ENCODE measurements around the gene GPR82.
"Not testable (repeated sequence)": the region's sequence is repeated elsewhere in the genome, so short reads cannot be mapped to it uniquely, and the experiment has no call there.

The GPR82 gene

DNA sequence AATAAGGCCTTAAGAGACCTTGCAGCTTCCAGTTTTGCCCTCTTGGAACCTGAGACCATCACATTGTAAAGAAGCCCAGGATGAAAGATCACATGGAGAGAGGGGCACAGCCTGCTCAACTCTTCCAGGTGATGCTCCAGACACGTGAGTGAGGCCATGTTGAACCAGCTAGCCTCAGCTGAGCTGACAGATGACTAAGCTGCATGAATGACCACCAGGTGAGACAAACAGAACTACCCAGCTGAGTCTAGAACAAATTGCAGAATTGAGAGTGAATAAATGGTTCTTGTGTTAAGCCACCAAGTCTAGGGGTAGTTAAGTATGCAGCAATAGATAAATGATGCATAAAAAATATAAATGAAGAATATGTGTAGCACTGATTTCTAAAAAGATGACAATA lies 16.8 kb upstream of the GPR82 start:
- Mint-ChIP-seq H3K4me3 (no peak overlapping the region), H3K27me3 (no peaks in the 10 kb centered on the region), H3K4me1 (peaks cover 54% of the 10 kb centered on the region), H3K36me3 (no peaks in the 10 kb centered on the region), H3K9me3 (no peaks in the 10 kb centered on the region), H3K27ac (peak overlapping the region; percentile 75)
- ATAC-seq, result peak; percentile 63

DNA sequence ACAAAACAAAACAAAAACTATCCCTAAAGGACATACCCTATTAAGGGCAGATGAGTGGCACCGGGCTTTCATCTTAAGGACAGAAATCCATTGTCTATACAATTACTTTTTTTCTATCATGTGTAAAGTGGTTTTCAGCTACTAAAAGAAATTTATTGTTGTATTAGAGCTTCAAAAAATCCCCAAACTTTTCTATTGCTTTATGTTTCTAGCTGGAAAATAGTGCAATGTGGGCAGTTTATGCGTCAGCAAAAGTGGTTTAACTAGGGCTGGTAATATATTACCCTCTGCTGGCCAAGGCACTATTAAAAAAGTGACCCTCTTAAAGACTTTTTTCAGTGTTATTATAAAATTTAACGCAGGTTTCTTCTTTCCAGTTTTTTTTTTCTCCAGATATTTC lies 15.5 kb upstream of the GPR82 start:
- Mint-ChIP-seq H3K4me1 (peaks cover 51% of the 10 kb centered on the region), H3K27me3 (no peaks in the 10 kb centered on the region), H3K9me3 (no peaks in the 10 kb centered on the region), H3K4me3 (no peak overlapping the region), H3K27ac (no peak overlapping the region), H3K36me3 (peaks cover 3% of the 10 kb centered on the region)
- no peak for ATAC-seq

DNA sequence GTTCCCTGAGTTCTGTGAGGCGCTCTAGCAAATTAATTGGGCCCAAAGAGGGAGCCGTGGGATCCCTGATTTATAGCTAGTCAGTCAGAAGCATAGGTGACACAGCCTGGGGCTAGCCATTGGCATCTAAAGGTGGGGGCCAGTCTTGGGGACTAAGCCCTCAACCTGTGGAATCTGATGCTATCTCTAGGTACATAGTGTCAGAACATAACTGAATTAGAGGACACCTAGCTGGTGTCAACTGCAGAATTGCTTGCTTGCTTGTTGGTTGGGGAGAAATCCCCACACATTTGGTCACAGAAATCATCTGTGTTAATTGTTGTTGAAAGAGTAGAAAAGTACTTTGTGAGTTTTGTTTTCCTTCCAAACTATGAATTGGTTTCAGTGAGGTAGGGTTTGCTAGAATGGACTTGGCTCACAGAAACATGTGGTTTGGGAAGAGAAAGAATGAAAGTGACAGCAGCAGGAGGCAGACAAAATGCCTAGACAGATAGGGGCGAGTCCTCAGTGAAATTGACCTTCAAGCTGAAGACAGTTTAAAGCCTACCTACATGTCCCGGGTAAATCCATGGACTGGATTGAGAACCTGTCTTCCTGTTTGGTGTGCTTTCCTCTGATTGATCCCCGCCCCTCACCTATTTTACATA lies 12.8 kb upstream of the GPR82 start:
- Mint-ChIP-seq H3K27ac (no peak overlapping the region), H3K9me3 (no peaks in the 10 kb centered on the region), H3K27me3 (no peaks in the 10 kb centered on the region), H3K36me3 (peaks cover 11% of the 10 kb centered on the region), H3K4me1 (peaks cover 37% of the 10 kb centered on the region), H3K4me3 (no peak overlapping the region)
- no peak for ATAC-seq

DNA sequence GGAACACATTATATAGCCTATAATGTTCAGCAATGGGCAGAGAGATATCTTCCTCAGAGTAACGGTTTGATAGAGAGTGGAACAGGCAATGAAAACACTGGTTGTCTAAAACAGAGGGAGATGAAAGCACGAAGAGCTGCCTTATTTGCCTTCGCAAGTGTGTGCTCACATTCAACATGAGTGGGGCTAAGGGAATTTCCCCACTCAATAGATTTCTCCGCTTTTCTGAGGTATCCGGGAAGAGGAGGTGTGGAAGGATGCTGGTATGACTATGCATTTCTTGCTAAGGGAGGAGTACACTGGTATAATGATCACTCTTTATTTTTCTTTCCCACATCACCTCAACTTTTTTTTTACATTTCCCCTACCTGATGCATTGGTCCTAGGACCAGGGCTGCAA lies 7.8 kb upstream of the GPR82 start:
- H3K27ac Mint-ChIP-seq, result no peak overlapping the region

DNA sequence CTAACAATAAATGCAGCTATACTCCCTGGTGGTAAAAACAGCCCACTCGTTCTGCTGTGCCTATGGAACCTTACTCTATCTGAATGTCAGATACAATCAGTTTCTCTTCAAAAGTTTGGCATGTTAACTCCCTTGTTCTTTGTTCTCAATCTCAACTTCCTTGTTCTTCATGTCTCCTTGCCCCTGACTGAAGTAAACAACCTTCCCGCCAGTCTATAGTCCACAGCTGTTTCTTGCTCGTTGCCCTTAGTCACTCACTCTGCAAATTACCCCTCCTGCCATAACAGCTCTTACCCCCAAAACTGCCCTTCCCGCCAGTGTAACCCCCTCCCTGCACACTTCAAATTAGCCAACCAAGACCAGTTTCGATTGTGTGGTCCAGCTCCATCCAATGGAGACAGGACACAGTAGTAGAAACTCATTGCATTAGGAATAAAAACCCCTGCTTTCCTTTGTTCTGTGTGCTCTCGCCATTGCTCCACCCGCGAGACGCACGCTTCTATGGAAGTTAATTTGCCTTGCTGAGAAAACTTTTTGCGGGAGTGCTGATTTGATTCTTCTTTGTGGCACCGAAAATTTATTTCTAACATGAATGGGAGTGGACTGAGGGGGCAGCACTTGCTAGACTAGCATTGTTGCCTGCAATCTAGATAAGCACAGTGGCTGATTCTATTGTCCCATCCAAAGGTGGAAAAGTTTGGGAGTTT lies 7.1 kb upstream of the GPR82 start:
- no peak for ATAC-seq

More for the DNA sequence above, 7.8 kb upstream of the GPR82 start:
- Mint-ChIP-seq H3K4me1 (peaks cover 31% of the 10 kb centered on the region), H3K36me3 (peaks cover 11% of the 10 kb centered on the region), H3K9me3 (no peaks in the 10 kb centered on the region), H3K27me3 (no peaks in the 10 kb centered on the region), H3K4me3 (no peak overlapping the region)
- no peak for ATAC-seq

DNA sequence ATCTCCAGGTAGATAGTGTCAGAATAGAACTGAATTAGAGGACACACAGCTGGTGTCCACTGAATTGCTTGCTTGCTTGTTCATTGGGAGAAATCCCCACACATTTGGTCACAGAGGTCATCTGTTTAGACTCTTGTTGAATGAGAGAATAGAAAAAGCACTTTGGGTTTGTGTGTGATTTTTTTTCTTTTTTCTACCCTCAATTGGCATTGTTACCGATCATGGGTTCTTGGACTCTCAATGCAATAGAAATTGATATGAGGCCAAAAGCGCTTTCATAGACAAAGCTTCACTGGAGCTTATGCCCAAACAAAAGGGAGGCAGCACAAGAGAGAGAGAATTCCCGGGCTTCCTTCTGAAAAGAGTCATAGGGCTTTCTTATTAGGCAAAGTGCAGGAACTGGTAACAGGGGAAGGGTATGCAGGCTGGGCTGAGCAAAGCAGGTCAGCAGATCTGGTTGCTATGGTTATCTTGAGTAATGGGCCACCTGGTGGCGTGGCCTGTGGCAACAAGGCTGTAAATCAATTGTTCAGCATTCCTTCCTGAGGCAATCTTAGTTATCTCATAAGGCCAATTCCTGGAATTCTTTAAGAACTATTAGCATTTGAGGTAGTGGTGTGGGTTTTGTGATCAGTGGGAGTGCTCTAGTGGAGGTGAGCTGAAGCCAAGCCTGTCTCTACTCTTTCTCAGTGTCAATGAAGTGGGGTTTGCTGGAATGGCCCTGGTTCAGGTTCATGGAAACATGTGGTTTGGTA lies 5.3 kb upstream of the GPR82 start:
- Mint-ChIP-seq H3K27ac (no peak overlapping the region), H3K4me1 (peaks cover 42% of the 10 kb centered on the region), H3K36me3 (peaks cover 13% of the 10 kb centered on the region)

More for the DNA sequence above, 7.1 kb upstream of the GPR82 start:
- Mint-ChIP-seq H3K36me3 (peaks cover 14% of the 10 kb centered on the region), H3K27ac (no peak overlapping the region), H3K4me1 (peaks cover 37% of the 10 kb centered on the region), H3K4me3 (no peak overlapping the region), H3K27me3 (no peaks in the 10 kb centered on the region), H3K9me3 (no peaks in the 10 kb centered on the region)

DNA sequence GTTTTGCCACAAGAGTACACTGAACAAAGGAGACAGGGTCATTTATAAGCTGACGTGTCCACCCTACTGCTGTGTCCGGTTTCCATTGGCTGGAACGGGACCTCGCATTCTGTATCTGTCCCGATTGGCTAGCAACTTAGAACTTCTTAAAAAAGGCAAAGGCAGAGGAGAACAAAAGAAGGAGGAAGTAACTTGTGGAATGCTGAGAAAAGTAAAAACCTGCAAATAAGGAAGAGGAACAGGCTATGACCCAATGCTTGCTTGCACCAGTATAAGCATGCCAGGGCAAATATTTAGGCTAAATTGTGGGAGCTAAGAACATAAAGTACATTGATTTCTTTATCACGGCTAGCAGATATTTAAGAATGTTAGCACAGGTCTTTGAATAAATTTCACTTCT lies 4.4 kb upstream of the GPR82 start:
- not testable (repeated sequence) for H3K9me3 Mint-ChIP-seq, H3K27me3 Mint-ChIP-seq, ATAC-seq, H3K4me3 Mint-ChIP-seq, H3K36me3 Mint-ChIP-seq
- Mint-ChIP-seq H3K4me1 (peaks cover 37% of the 10 kb centered on the region), H3K27ac (peak overlapping the region; percentile 24)

More for the DNA sequence above, 5.3 kb upstream of the GPR82 start:
- no peak for ATAC-seq
- Mint-ChIP-seq H3K9me3 (no peaks in the 10 kb centered on the region), H3K4me3 (no peak overlapping the region), H3K27me3 (no peaks in the 10 kb centered on the region)

DNA sequence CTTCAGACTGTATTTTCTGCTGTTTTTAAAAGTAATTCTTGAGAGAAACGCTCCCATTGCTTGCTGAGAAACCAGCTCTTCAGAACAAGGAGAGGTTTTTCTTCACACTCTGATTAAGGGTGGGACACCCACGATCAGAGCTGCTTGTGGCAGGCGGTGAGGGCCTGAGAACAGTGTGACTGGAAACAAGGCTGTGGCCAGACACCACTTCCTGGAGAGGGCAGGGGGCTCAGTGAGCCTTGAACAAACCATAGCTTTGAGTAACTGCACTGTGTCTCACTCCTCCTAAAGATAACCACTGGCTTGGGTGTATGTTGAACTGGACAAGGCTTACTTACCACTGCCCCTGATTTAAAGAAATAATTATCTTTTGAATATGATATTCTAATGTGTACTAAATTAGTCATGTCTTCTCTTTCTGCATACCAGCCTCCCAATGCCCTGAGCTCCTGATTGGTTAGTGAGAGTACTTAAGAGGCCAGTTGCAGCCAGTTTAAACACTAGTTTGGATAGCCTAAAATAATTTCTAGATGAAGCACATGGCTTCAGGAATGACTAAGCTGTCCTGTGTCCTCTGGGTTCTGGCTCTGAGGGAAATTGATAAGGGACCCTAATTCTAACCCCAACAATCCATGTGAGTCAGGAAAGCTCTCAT lies 3.7 kb upstream of the GPR82 start:
- peak; percentile 98 for ATAC-seq
- H3K9me3 Mint-ChIP-seq, result no peaks in the 10 kb centered on the region
- peaks cover 37% of the 10 kb centered on the region for H3K4me1 Mint-ChIP-seq
- H3K27ac Mint-ChIP-seq, result peak overlapping the region; percentile 24
- H3K36me3 Mint-ChIP-seq, result peaks cover 7% of the 10 kb centered on the region
- H3K27me3 Mint-ChIP-seq, result no peaks in the 10 kb centered on the region
- no peak overlapping the region for H3K4me3 Mint-ChIP-seq

DNA sequence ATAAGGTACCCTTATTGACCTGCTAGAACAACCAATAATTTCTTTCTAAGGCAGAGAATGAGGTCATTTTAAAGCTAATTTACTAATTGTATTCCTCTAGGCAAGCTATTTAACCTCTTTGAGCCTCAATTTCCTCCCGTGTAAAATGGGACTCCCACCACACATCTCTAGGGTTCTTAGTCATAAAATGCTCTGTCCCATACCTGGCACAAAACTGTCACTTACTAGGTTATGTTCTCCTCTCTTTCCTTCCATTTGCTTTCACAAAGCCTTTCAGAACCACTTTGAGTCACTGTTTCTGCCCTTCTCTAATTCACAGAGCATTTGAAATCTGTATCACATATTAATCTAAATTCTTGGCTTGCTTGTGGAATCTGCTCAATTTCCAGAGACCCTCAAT lies 2.4 kb upstream of the GPR82 start:
- no peak for ATAC-seq
- peaks cover 7% of the 10 kb centered on the region for H3K36me3 Mint-ChIP-seq
- H3K4me3 Mint-ChIP-seq, result no peak overlapping the region
- H3K4me1 Mint-ChIP-seq, result peaks cover 34% of the 10 kb centered on the region
- no peaks in the 10 kb centered on the region for H3K9me3 Mint-ChIP-seq
- no peaks in the 10 kb centered on the region for H3K27me3 Mint-ChIP-seq
- H3K27ac Mint-ChIP-seq, result peak overlapping the region; percentile 55

DNA sequence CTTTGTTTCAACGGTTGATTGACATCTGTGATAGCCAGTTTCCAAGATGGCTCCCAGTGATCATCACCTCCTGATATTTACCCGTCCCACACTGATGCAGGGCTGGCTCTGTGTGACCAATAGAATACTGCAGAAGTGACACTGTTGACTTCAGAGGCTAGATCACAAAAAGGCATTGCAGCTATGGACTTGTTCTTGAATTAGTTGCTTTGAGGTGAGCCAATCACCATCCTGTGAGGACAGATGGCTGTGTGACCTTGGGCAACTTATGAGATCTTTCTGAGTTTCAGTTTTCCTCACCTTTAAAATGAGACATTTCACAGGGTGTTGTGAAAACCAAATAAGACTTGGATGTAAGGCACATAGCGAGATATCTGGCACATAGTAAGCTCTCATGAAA lies 1.8 kb upstream of the GPR82 start:
- ATAC-seq, result no peak
- Mint-ChIP-seq H3K27ac (peak overlapping the region; percentile 55), H3K36me3 (peaks cover 7% of the 10 kb centered on the region), H3K4me3 (peak overlapping the region; percentile 27), H3K27me3 (no peaks in the 10 kb centered on the region), H3K9me3 (no peaks in the 10 kb centered on the region), H3K4me1 (peaks cover 28% of the 10 kb centered on the region)

DNA sequence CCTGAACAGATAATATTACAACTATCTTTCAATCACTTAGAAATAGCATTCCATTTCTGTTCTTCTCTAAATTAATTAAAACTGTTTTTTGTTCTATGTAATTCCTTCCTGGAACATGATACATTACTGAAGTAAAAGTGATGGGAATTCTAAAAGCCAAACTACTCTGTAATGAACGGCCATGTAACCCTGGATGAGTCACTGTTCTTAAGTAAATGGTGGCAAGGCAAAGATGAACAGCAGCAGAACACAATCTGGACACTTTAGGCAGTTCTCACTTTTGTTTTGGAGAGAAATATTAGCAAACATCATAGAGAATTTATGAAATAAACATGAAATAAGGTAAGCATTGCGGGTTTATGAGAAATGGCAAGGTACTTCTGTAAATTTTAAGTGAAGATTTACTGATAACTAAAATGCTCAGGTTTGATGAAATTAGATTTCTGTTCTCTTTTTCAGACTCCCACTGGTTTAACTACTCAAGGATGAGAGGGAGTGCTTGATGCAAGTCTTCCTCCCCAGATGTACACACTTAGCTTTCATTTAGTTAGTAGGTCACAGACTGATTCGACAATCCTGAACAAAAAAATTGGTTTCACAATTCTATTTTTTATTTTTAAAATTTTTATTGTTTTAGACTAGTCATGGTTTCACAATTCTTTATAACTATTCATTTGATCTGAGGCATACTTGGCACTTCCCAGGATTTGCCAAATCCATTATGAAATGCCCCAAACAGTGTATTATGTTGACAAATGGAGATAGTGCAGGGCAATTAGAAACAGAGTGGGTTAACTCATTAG lies 964 bp upstream of the GPR82 start:
- Mint-ChIP-seq H3K4me3 (no peak overlapping the region), H3K9me3 (no peaks in the 10 kb centered on the region), H3K36me3 (peaks cover 7% of the 10 kb centered on the region), H3K27me3 (no peaks in the 10 kb centered on the region), H3K4me1 (peaks cover 27% of the 10 kb centered on the region), H3K27ac (peak overlapping the region; percentile 55)
- ATAC-seq, result no peak

DNA sequence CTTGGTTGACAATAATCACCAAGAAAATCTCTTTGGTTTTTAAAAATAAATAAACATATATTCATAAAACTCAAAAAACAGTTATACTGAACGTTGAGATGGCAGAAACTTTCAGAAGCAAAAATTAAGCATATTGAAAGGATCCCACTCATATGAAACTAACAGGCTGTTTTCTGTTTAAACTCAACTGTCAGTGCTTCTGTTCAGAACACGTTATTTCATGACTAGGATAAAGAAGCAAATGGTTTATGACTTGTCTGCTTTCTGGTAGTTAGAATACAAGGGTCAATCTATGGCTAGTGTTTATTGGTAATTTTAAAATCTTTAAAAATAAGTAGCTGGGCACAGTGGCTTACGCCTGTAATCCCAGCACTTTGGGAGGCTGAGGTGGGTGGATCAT lies 4.1 kb downstream of the GPR82 start:
- no peak overlapping the region for H3K27ac Mint-ChIP-seq
- no peaks in the 10 kb centered on the region for H3K27me3 Mint-ChIP-seq
- H3K36me3 Mint-ChIP-seq, result no peaks in the 10 kb centered on the region
- no peaks in the 10 kb centered on the region for H3K9me3 Mint-ChIP-seq
- no peak for ATAC-seq
- peaks cover 7% of the 10 kb centered on the region for H3K4me1 Mint-ChIP-seq
- no peak overlapping the region for H3K4me3 Mint-ChIP-seq

DNA sequence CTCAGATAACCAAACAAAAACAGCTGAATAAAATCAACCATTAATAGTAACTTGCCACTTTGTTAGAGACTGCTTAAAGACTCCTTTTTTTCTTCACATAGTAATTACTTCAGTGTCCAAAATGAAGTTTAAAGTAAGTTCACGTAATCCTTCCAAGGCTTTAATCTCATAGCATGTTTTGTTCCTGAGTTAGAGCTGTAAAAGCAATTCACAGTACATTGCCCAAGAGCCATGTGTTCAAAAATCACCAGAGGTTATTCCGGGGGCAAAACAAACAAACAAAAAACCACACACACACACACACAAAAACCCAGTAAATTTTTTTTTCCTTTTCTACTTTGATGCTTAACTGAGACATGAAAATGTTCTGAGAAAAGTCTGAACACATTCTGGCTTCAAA lies 6.1 kb downstream of the GPR82 start:
- Mint-ChIP-seq H3K4me1 (peaks cover 15% of the 10 kb centered on the region), H3K27ac (no peak overlapping the region), H3K27me3 (no peaks in the 10 kb centered on the region), H3K36me3 (no peaks in the 10 kb centered on the region), H3K4me3 (no peak overlapping the region), H3K9me3 (no peaks in the 10 kb centered on the region)
- no peak for ATAC-seq

DNA sequence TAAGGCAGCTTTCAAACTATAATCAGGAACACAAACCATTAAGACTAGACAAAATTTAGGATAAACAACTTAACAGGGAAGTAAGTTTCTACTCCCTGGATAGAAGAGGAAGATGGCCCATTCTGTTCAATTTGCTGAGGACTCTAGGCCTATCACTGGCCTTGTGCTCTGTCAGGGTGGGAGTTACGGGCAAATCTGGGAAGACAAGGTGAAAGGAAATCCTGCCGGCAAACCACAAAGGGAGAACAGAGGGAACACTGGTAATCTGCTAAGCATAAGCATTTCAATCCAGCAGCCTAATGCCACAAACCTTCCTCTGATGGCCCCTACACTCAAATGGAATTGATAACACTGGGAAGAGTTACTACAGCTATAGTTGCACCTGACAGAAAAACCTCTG lies 8.3 kb downstream of the GPR82 start:
- Mint-ChIP-seq H3K36me3 (no peaks in the 10 kb centered on the region), H3K9me3 (no peaks in the 10 kb centered on the region), H3K4me3 (no peak overlapping the region), H3K4me1 (peaks cover 28% of the 10 kb centered on the region), H3K27ac (peak overlapping the region; percentile 53), H3K27me3 (no peaks in the 10 kb centered on the region)
- ATAC-seq, result no peak

DNA sequence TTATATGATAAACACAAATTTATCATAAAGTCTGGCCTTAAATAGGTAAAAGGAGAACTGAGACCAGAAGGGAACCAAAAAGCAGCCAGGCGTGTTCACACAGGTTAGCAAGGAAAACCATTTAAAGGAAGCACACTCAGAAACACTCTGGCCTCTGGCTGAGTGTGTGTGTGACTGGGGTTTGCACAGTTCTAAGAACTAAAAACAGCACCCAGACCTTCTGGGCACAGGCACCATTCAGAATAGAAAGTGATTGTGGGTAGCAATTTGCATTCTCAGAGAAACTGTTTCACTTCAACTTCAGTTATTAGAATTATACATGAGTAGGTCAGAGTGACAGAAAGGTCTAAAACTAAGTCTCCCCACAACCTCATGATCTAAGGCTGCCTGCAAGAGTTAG lies 10.0 kb downstream of the GPR82 start:
- Mint-ChIP-seq H3K27ac (peak overlapping the region; percentile 88), H3K4me3 (peak overlapping the region; percentile 70)

More for the DNA sequence above, 10.0 kb downstream of the GPR82 start:
- H3K27me3 Mint-ChIP-seq, result no peaks in the 10 kb centered on the region
- H3K9me3 Mint-ChIP-seq, result no peaks in the 10 kb centered on the region
- peaks cover 28% of the 10 kb centered on the region for H3K4me1 Mint-ChIP-seq
- peak; percentile 100 for ATAC-seq
- no peaks in the 10 kb centered on the region for H3K36me3 Mint-ChIP-seq
